CD14-positive monocyte (primary cell): ENCODE data around the gene KDM6B. TPM values are rescaled to one million over a fixed set of nuclear protein-coding genes. Genes with fewer than 3 reads are reported as not detected.

Experiments used
- DNase-seq, 3 donors: peaks; one replicate each; pipeline ENCODE4 v3.0.0-alpha.2; 2011 to 2022
- H2AFZ ChIP-seq: 2 replicates; pipeline ENCODE4 v1.6.0; 2012; ENCODE audit warnings: mild to moderate bottlenecking, low read depth, low read length, inconsistent platforms; ENCODE audit not compliant: insufficient read depth, poor library complexity, severe bottlenecking
- H3K27ac ChIP-seq, 2 donors: 1 replicate in 1 of 2; 2 replicates in 1 of 2; pipeline ENCODE4 v1.5.1; 2012 to 2013; ENCODE audit warnings: low read length in 2 of 2, control low read depth in 1 of 2, inconsistent platforms in 1 of 2, low read depth in 1 of 2, mild to moderate bottlenecking in 1 of 2
- H3K27me3 ChIP-seq, 2 donors: one replicate each; pipeline versions ENCODE4 v1.6.0 to v1.6.1; 2011 to 2013; ENCODE audit warnings: low read length in 2 of 2; ENCODE audit not compliant: control insufficient read depth in 2 of 2, insufficient read depth in 2 of 2
- H3K36me3 ChIP-seq, 2 donors: replicated peaks in 1 of 2; 1 replicate in 1 of 2; 2 replicates in 1 of 2; pipeline versions ENCODE4 v1.5.1 to v1.6.1; 2012 to 2013; ENCODE audit warnings: low read length in 2 of 2, control low read depth in 1 of 2, inconsistent platforms in 1 of 2, mild to moderate bottlenecking in 1 of 2; ENCODE audit not compliant: insufficient read depth in 2 of 2, control insufficient read depth in 1 of 2
- H3K4me1 ChIP-seq, 2 donors: 1 replicate in 1 of 2; 2 replicates in 1 of 2; pipeline versions ENCODE4 v1.5.1 to v1.6.1; 2012 to 2013; ENCODE audit warnings: low read length in 2 of 2, control low read depth in 1 of 2, inconsistent platforms in 1 of 2, mild to moderate bottlenecking in 1 of 2, moderate library complexity in 1 of 2; ENCODE audit not compliant: insufficient read depth in 2 of 2, control insufficient read depth in 1 of 2
- H3K4me2 ChIP-seq: replicated peaks from 2 replicates; pipeline ENCODE3; 2012; ENCODE audit warnings: low read length, moderate library complexity, mild to moderate bottlenecking; ENCODE audit not compliant: poor library complexity, severe bottlenecking; ENCODE audit errors: extremely low read depth
- H3K4me3 ChIP-seq, 3 experiments: fragments of 200-600 bp in 1 of 3; sonication (generic) in 1 of 3; replicated peaks in 1 of 3; 1 replicate in 2 of 3; 2 replicates in 1 of 3; pipeline ENCODE4 v1.5.1; 2011 to 2013; ENCODE audit warnings: low read length in 3 of 3, mild to moderate bottlenecking in 3 of 3, control low read depth in 2 of 3, low read depth in 2 of 3, inconsistent platforms in 1 of 3, moderate library complexity in 1 of 3
- H3K79me2 ChIP-seq: 2 replicates; pipeline ENCODE4 v1.6.0; 2012; ENCODE audit warnings: mild to moderate bottlenecking, control low read depth, inconsistent platforms, low read length, moderate library complexity; ENCODE audit not compliant: insufficient read depth
- H3K9ac ChIP-seq: 2 replicates; pipeline ENCODE4 v1.6.0; 2017; ENCODE audit warnings: low read length, mild to moderate bottlenecking; ENCODE audit not compliant: insufficient read depth, poor library complexity, severe bottlenecking
- H3K9me3 ChIP-seq, 2 donors: replicated peaks in 1 of 2; 1 replicate in 1 of 2; 2 replicates in 1 of 2; pipeline versions ENCODE4 v1.5.1 to v1.6.1; 2012 to 2013; ENCODE audit warnings: low read length in 2 of 2, control low read depth in 1 of 2; ENCODE audit not compliant: control insufficient read depth in 1 of 2, insufficient read depth in 1 of 2
- H4K20me1 ChIP-seq: 2 replicates; pipeline ENCODE4 v1.6.0; 2012; ENCODE audit warnings: mild to moderate bottlenecking, low read length, control low read depth, moderate library complexity; ENCODE audit not compliant: insufficient read depth
- H3K27ac Mint-ChIP-seq, 7 donors: one replicate each; pipeline ENCODE4 v1.8.0; 2020; ENCODE audit warnings: mild to moderate bottlenecking in 7 of 7, mixed read lengths in 7 of 7, moderate library complexity in 6 of 7, inconsistent platforms in 2 of 7
- H3K27me3 Mint-ChIP-seq, 3 donors: one replicate each; pipeline ENCODE4 v1.8.0; 2021 to 2022; ENCODE audit warnings: low read depth in 3 of 3, mild to moderate bottlenecking in 3 of 3, mixed read lengths in 3 of 3, moderate library complexity in 3 of 3, inconsistent platforms in 1 of 3
- H3K36me3 Mint-ChIP-seq, 2 donors: one replicate each; pipeline ENCODE4 v1.8.0; 2020; ENCODE audit warnings: mixed read lengths in 2 of 2, inconsistent platforms in 1 of 2, mild to moderate bottlenecking in 1 of 2
- H3K4me1 Mint-ChIP-seq: one replicate; pipeline ENCODE4 v1.8.0; 2020; ENCODE audit warnings: mild to moderate bottlenecking, mixed read lengths
- H3K4me3 Mint-ChIP-seq, 2 donors: one replicate each; pipeline ENCODE4 v1.8.0; 2020; ENCODE audit warnings: mild to moderate bottlenecking in 2 of 2, mixed read lengths in 2 of 2, moderate library complexity in 1 of 2
- H3K9me3 Mint-ChIP-seq, 7 donors: one replicate each; pipeline ENCODE4 v1.8.0; 2020 to 2022; ENCODE audit warnings: mixed read lengths in 7 of 7, mild to moderate bottlenecking in 6 of 7, moderate library complexity in 6 of 7, inconsistent platforms in 2 of 7
- CTCF ChIP-seq: fragments of 200-600 bp; IDR thresholded peaks from one replicate; pipeline ENCODE4 v1.8.0; 2022; ENCODE audit warnings: antibody characterized with exemption, mild to moderate bottlenecking
- WGBS: methylation state at CpG from one replicate; pipeline ENCODE4 v1.1.5; 2013; ENCODE audit warnings: missing lambda C conversion rate; ENCODE audit not compliant: insufficient coverage; 5-methylcytosine and 5-hydroxymethylcytosine counted together
- intact Hi-C, 2 donors: fragments of 100-400 bp; cut with micrococcal nuclease; formaldehyde crosslinking; loops; one replicate each; pipeline versions ENCODE4 v1.15.0 to v1.15.1; 2023
- polyA plus RNA-seq, 3 donors: library from polyadenylated mRNA; depleted of rRNA in 1 of 3; unstranded in 2 of 3; stranded (reverse) in 1 of 3; fragments of 300-500 nt in 2 of 3; fragments of >200 nt in 1 of 3; fragmentation: Illumina TruSeq in 2 of 3; gene quantifications; 1 replicate in 2 of 3; 2 replicates in 1 of 3; pipeline ENCODE4 v1.2.3, GENCODE V29; 2012 to 2021

KDM6B gene
- polyA plus RNA-seq, 3 donors = 0.37 to 25.5 (median 0.44) TPM

- Histone ChIP-seq H3K79me2 (peaks cover 51% of the 10 kb centered on the region), H3K9me3 (no peaks in the 10 kb centered on the region)
- peak overlapping the region in 3 of 7 donors; percentile 13 to 76 (median 40) for H3K27ac Mint-ChIP-seq
Observed at GRCh38 chr17:7848131-7848579, 14.1 kb downstream of the KDM6B start.

DNA sequence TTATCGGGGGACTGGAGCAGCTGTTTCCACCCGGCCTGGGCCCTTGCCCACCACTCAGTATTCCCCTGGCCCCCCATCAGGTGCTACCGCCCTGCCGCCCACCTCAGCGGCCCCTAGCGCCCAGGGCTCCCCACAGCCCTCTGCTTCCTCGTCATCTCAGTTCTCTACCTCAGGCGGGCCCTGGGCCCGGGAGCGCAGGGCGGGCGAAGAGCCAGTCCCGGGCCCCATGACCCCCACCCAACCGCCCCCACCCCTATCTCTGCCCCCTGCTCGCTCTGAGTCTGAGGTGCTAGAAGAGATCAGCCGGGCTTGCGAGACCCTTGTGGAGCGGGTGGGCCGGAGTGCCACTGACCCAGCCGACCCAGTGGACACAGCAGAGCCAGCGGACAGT is 14.7 kb downstream of the KDM6B start:
- Histone ChIP-seq H3K9ac (no peak overlapping the region), H3K4me1 (peaks cover 22 to 26% of the 10 kb centered on the region in 2 donors), H4K20me1 (peaks cover 97% of the 10 kb centered on the region), H3K27me3 (no peaks in the 10 kb centered on the region), H3K4me2 (no peak overlapping the region), H3K79me2 (peaks cover 48% of the 10 kb centered on the region), H2AFZ (no peak overlapping the region), H3K4me3 (no peak overlapping the region), H3K27ac (no peak overlapping the region), H3K36me3 (peaks cover 80 to 81% of the 10 kb centered on the region in 2 donors), H3K9me3 (no peaks in the 10 kb centered on the region)
- 98% methylated on average over 14 of the region's 21 CpGs for WGBS
- intact Hi-C loops = no loop called here
- no peak overlapping the region for H3K27ac Mint-ChIP-seq
- H3K9me3 Mint-ChIP-seq = no peaks in the 10 kb centered on the region
- no peak overlapping the region for H3K4me3 Mint-ChIP-seq
- peaks cover 0 to 8% (median 0%) of the 10 kb centered on the region in 3 donors for H3K27me3 Mint-ChIP-seq
- peaks cover 20% of the 10 kb centered on the region for H3K4me1 Mint-ChIP-seq
- no peak for TF ChIP-seq CTCF
- DNase-seq = no peak
- H3K36me3 Mint-ChIP-seq = peaks cover 60 to 85% of the 10 kb centered on the region in 2 donors

More at GRCh38 chr17:7848131-7848579, 14.1 kb downstream of the KDM6B start:
- Mint-ChIP-seq H3K27me3 (peaks cover 0 to 13% (median 0%) of the 10 kb centered on the region in 3 donors), H3K9me3 (peaks cover 0 to 2% (median 0%) of the 10 kb centered on the region in 7 donors), H3K4me1 (peaks cover 20% of the 10 kb centered on the region), H3K4me3 (no peak overlapping the region), H3K36me3 (peaks cover 58 to 84% of the 10 kb centered on the region in 2 donors)
- DNase-seq = no peak
- no peak overlapping the region for H2AFZ ChIP-seq
- H3K27ac ChIP-seq = no peak overlapping the region
- peaks cover 91% of the 10 kb centered on the region for H4K20me1 ChIP-seq
- intact Hi-C loops = no loop called here
- 96% methylated on average over 13 of the region's 20 CpGs for WGBS
- no peak for TF ChIP-seq CTCF
- H3K4me3 ChIP-seq = no peak overlapping the region
- H3K27me3 ChIP-seq = no peaks in the 10 kb centered on the region
- H3K9ac ChIP-seq = no peak overlapping the region
- peaks cover 75 to 77% of the 10 kb centered on the region in 2 donors for H3K36me3 ChIP-seq
- H3K4me1 ChIP-seq = peaks cover 22 to 26% of the 10 kb centered on the region in 2 donors
- no peak overlapping the region for H3K4me2 ChIP-seq
